ENCODE results near the gene RAI1.

DNA sequence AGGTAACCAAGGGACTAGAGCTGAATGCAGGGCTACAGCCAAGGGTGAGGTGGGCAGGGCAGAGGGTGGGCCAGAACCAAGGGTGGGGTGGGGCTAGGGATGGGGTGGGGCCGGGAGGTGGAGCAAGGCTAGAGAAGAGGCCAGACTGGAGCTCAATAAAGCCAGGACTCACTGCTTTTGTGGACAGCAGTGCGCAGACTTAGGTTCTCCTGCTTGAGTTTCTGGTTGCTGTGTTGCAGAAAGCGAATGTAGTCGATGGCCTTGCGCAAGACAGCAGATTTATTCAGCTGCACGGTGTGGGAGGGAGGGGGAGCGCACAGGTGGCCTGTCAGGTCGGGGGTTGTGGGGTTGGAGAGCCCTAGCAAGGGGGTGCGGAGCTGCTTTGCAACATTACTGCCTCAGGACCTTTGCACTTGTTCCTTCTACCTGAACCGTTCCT, 136.8 kb downstream of the RAI1 start:
- peak in 1 of 2 donors; percentile 26 for TF ChIP-seq POLR2A (IDR thresholded peaks at IDR 0.05)
- TF ChIP-seq, protein P1, sequence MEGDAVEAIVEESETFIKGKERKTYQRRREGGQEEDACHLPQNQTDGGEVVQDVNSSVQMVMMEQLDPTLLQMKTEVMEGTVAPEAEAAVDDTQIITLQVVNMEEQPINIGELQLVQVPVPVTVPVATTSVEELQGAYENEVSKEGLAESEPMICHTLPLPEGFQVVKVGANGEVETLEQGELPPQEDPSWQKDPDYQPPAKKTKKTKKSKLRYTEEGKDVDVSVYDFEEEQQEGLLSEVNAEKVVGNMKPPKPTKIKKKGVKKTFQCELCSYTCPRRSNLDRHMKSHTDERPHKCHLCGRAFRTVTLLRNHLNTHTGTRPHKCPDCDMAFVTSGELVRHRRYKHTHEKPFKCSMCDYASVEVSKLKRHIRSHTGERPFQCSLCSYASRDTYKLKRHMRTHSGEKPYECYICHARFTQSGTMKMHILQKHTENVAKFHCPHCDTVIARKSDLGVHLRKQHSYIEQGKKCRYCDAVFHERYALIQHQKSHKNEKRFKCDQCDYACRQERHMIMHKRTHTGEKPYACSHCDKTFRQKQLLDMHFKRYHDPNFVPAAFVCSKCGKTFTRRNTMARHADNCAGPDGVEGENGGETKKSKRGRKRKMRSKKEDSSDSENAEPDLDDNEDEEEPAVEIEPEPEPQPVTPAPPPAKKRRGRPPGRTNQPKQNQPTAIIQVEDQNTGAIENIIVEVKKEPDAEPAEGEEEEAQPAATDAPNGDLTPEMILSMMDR (IDR thresholded peaks at IDR 0.05), result no peak

Data from adrenal gland (tissue), 5 donors.